Measurements from ENCODE around the gene CNTNAP2.
"Not testable (repeated sequence)": the region's sequence is repeated elsewhere in the genome, so short reads cannot be mapped to it uniquely, and the experiment has no call there.

Gene CNTNAP2

GRCh38 chr7:146889806-146890555 is 773.4 kb downstream of the CNTNAP2 start:
- Histone ChIP-seq H3K4me1 (ENCODE audit: control insufficient read depth, insufficient read depth, low read length, poor library complexity, severe bottlenecking) (no peaks in the 10 kb centered on the region), H3K36me3 (ENCODE audit: control insufficient read depth, insufficient read depth, low read length) (no peaks in the 10 kb centered on the region), H3K27ac (ENCODE audit: insufficient read depth, low read length, poor library complexity, severe bottlenecking) (no peak overlapping the region), H3K4me3 (ENCODE audit: insufficient read depth, low read depth, low read length, poor library complexity, severe bottlenecking) (no peak overlapping the region), H3K27me3 (replicated peaks; ENCODE audit: control insufficient read depth, insufficient read depth, low read length, poor library complexity, severe bottlenecking) (no peaks in the 10 kb centered on the region), H3K9me3 (ENCODE audit: control insufficient read depth, low read length) (no peaks in the 10 kb centered on the region)
- DNase-seq: no peak

- H3K4me3 ChIP-seq (ENCODE audit: insufficient read depth, low read depth, low read length, poor library complexity, severe bottlenecking): no peak overlapping the region
- H3K4me1 ChIP-seq (ENCODE audit: control insufficient read depth, insufficient read depth, low read length, poor library complexity, severe bottlenecking): no peaks in the 10 kb centered on the region
- H3K27ac ChIP-seq (ENCODE audit: insufficient read depth, low read length, poor library complexity, severe bottlenecking): no peak overlapping the region
- DNase-seq: no peak
- no peaks in the 10 kb centered on the region for H3K36me3 ChIP-seq (ENCODE audit: control insufficient read depth, insufficient read depth, low read length)
- no peaks in the 10 kb centered on the region for H3K9me3 ChIP-seq (ENCODE audit: control insufficient read depth, low read length)
- H3K27me3 ChIP-seq (replicated peaks; ENCODE audit: control insufficient read depth, insufficient read depth, low read length, poor library complexity, severe bottlenecking): no peaks in the 10 kb centered on the region
Observed at GRCh38 chr7:146892151-146892550, 775.5 kb downstream of the CNTNAP2 start.

- Histone ChIP-seq H3K27me3 (replicated peaks; ENCODE audit: control insufficient read depth, insufficient read depth, low read length, poor library complexity, severe bottlenecking) (no peaks in the 10 kb centered on the region), H3K27ac (ENCODE audit: insufficient read depth, low read length, poor library complexity, severe bottlenecking) (no peak overlapping the region), H3K36me3 (ENCODE audit: control insufficient read depth, insufficient read depth, low read length) (no peaks in the 10 kb centered on the region)
Observed at GRCh38 chr7:146894927-146895326, 778.3 kb downstream of the CNTNAP2 start.

GRCh38 chr7:146902266-146902665 is 785.7 kb downstream of the CNTNAP2 start:
- DNase-seq: no peak

More at GRCh38 chr7:146894927-146895326, 778.3 kb downstream of the CNTNAP2 start:
- Histone ChIP-seq H3K4me1 (ENCODE audit: control insufficient read depth, insufficient read depth, low read length, poor library complexity, severe bottlenecking) (no peaks in the 10 kb centered on the region), H3K4me3 (ENCODE audit: insufficient read depth, low read depth, low read length, poor library complexity, severe bottlenecking) (no peak overlapping the region), H3K9me3 (ENCODE audit: control insufficient read depth, low read length) (no peaks in the 10 kb centered on the region)
- no peak for DNase-seq

GRCh38 chr7:146902728-146903127 is 786.1 kb downstream of the CNTNAP2 start:
- Histone ChIP-seq H3K36me3 (ENCODE audit: control insufficient read depth, insufficient read depth, low read length) (no peaks in the 10 kb centered on the region), H3K27me3 (replicated peaks; ENCODE audit: control insufficient read depth, insufficient read depth, low read length, poor library complexity, severe bottlenecking) (no peaks in the 10 kb centered on the region), H3K9me3 (ENCODE audit: control insufficient read depth, low read length) (no peaks in the 10 kb centered on the region), H3K4me1 (ENCODE audit: control insufficient read depth, insufficient read depth, low read length, poor library complexity, severe bottlenecking) (no peaks in the 10 kb centered on the region), H3K4me3 (ENCODE audit: insufficient read depth, low read depth, low read length, poor library complexity, severe bottlenecking) (no peak overlapping the region), H3K27ac (ENCODE audit: insufficient read depth, low read length, poor library complexity, severe bottlenecking) (no peak overlapping the region)
- DNase-seq: no peak

More at GRCh38 chr7:146902266-146902665, 785.7 kb downstream of the CNTNAP2 start:
- Histone ChIP-seq H3K27me3 (replicated peaks; ENCODE audit: control insufficient read depth, insufficient read depth, low read length, poor library complexity, severe bottlenecking) (no peaks in the 10 kb centered on the region), H3K9me3 (ENCODE audit: control insufficient read depth, low read length) (no peaks in the 10 kb centered on the region), H3K4me1 (ENCODE audit: control insufficient read depth, insufficient read depth, low read length, poor library complexity, severe bottlenecking) (no peaks in the 10 kb centered on the region), H3K4me3 (ENCODE audit: insufficient read depth, low read depth, low read length, poor library complexity, severe bottlenecking) (no peak overlapping the region), H3K27ac (ENCODE audit: insufficient read depth, low read length, poor library complexity, severe bottlenecking) (no peak overlapping the region), H3K36me3 (ENCODE audit: control insufficient read depth, insufficient read depth, low read length) (no peaks in the 10 kb centered on the region)

GRCh38 chr7:146905746-146906145 is 789.1 kb downstream of the CNTNAP2 start:
- not testable (repeated sequence) for H3K36me3 ChIP-seq (ENCODE audit: control insufficient read depth, insufficient read depth, low read length); H3K4me3 ChIP-seq (ENCODE audit: insufficient read depth, low read depth, low read length, poor library complexity, severe bottlenecking); H3K4me1 ChIP-seq (ENCODE audit: control insufficient read depth, insufficient read depth, low read length, poor library complexity, severe bottlenecking); H3K9me3 ChIP-seq (ENCODE audit: control insufficient read depth, low read length); H3K27ac ChIP-seq (ENCODE audit: insufficient read depth, low read length, poor library complexity, severe bottlenecking); DNase-seq; H3K27me3 ChIP-seq (replicated peaks; ENCODE audit: control insufficient read depth, insufficient read depth, low read length, poor library complexity, severe bottlenecking)

- no peak overlapping the region for H3K4me3 ChIP-seq (ENCODE audit: insufficient read depth, low read depth, low read length, poor library complexity, severe bottlenecking)
- H3K4me1 ChIP-seq (ENCODE audit: control insufficient read depth, insufficient read depth, low read length, poor library complexity, severe bottlenecking): no peaks in the 10 kb centered on the region
- H3K27me3 ChIP-seq (replicated peaks; ENCODE audit: control insufficient read depth, insufficient read depth, low read length, poor library complexity, severe bottlenecking): no peaks in the 10 kb centered on the region
- DNase-seq: no peak
- no peaks in the 10 kb centered on the region for H3K36me3 ChIP-seq (ENCODE audit: control insufficient read depth, insufficient read depth, low read length)
- H3K27ac ChIP-seq (ENCODE audit: insufficient read depth, low read length, poor library complexity, severe bottlenecking): no peak overlapping the region
- H3K9me3 ChIP-seq (ENCODE audit: control insufficient read depth, low read length): no peaks in the 10 kb centered on the region
Observed at GRCh38 chr7:146922782-146923181, 806.2 kb downstream of the CNTNAP2 start.

GRCh38 chr7:146926841-146927240 is 810.2 kb downstream of the CNTNAP2 start:
- H3K27me3 ChIP-seq (replicated peaks; ENCODE audit: control insufficient read depth, insufficient read depth, low read length, poor library complexity, severe bottlenecking): no peaks in the 10 kb centered on the region
- H3K36me3 ChIP-seq (ENCODE audit: control insufficient read depth, insufficient read depth, low read length): no peaks in the 10 kb centered on the region
- no peaks in the 10 kb centered on the region for H3K9me3 ChIP-seq (ENCODE audit: control insufficient read depth, low read length)
- H3K4me3 ChIP-seq (ENCODE audit: insufficient read depth, low read depth, low read length, poor library complexity, severe bottlenecking): no peak overlapping the region
- H3K27ac ChIP-seq (ENCODE audit: insufficient read depth, low read length, poor library complexity, severe bottlenecking): no peak overlapping the region
- no peak for DNase-seq
- H3K4me1 ChIP-seq (ENCODE audit: control insufficient read depth, insufficient read depth, low read length, poor library complexity, severe bottlenecking): no peaks in the 10 kb centered on the region

- H3K27me3 ChIP-seq (replicated peaks; ENCODE audit: control insufficient read depth, insufficient read depth, low read length, poor library complexity, severe bottlenecking): no peaks in the 10 kb centered on the region
- no peaks in the 10 kb centered on the region for H3K4me1 ChIP-seq (ENCODE audit: control insufficient read depth, insufficient read depth, low read length, poor library complexity, severe bottlenecking)
- no peak for DNase-seq
- no peak overlapping the region for H3K4me3 ChIP-seq (ENCODE audit: insufficient read depth, low read depth, low read length, poor library complexity, severe bottlenecking)
- no peak overlapping the region for H3K27ac ChIP-seq (ENCODE audit: insufficient read depth, low read length, poor library complexity, severe bottlenecking)
- H3K36me3 ChIP-seq (ENCODE audit: control insufficient read depth, insufficient read depth, low read length): no peaks in the 10 kb centered on the region
- H3K9me3 ChIP-seq (ENCODE audit: control insufficient read depth, low read length): no peaks in the 10 kb centered on the region
Observed at GRCh38 chr7:146937836-146938235, 821.2 kb downstream of the CNTNAP2 start.

GRCh38 chr7:146943483-146943882 is 826.9 kb downstream of the CNTNAP2 start:
- no peak overlapping the region for H3K27ac ChIP-seq (ENCODE audit: insufficient read depth, low read length, poor library complexity, severe bottlenecking)
- no peaks in the 10 kb centered on the region for H3K4me1 ChIP-seq (ENCODE audit: control insufficient read depth, insufficient read depth, low read length, poor library complexity, severe bottlenecking)
- H3K27me3 ChIP-seq (replicated peaks; ENCODE audit: control insufficient read depth, insufficient read depth, low read length, poor library complexity, severe bottlenecking): no peaks in the 10 kb centered on the region
- H3K9me3 ChIP-seq (ENCODE audit: control insufficient read depth, low read length): no peaks in the 10 kb centered on the region
- no peaks in the 10 kb centered on the region for H3K36me3 ChIP-seq (ENCODE audit: control insufficient read depth, insufficient read depth, low read length)
- DNase-seq: no peak
- no peak overlapping the region for H3K4me3 ChIP-seq (ENCODE audit: insufficient read depth, low read depth, low read length, poor library complexity, severe bottlenecking)
